Coronary artery (tissue), 2 donors: Measurements from ENCODE around the gene CXorf58.
A peak's percentile ranks its signal among the peaks of the same experiment; 100 is the strongest.
"Not testable (repeated sequence)": the region's sequence is repeated elsewhere in the genome, so short reads cannot be mapped to it uniquely, and the experiment has no call there.

Source experiments
- DNase-seq: peaks from one replicate; pipeline ENCODE4 v3.0.0-alpha.2; 2017; ENCODE audit warnings: low spot score
- H3K27ac ChIP-seq, 2 donors: fragments of 200-600 bp; sonication (generic); one replicate each; pipeline ENCODE4 v1.5.1; 2016 to 2019
- H3K4me3 ChIP-seq: fragments of 200-600 bp; sonication (generic); 2 replicates; pipeline ENCODE4 v1.5.1; 2016; ENCODE audit warnings: mild to moderate bottlenecking, moderate library complexity
- CTCF ChIP-seq: fragments of 200-600 bp; sonication (generic); IDR thresholded peaks from one replicate; pipeline ENCODE4 v1.5.1; 2019; ENCODE audit warnings: antibody characterized with exemption

The CXorf58 gene

GRCh38 chrX:23907498-23908218 lies at the start of gene CXorf58, which contains the start of gene APOO:
CXorf58 (plus strand) TSS chrX:23908006; CDS start chrX:23910303, 2,297 bp downstream.
APOO (minus strand) TSS chrX:23907938; CDS start chrX:23907702, 236 bp downstream.
- Histone ChIP-seq H3K27ac (peak within 1 kb of the TSS; percentile 66 to 90), H3K4me3 (peak within 1 kb of the TSS; percentile 73)
- peak; percentile 50 for TF ChIP-seq CTCF
- DNase-seq, result peak; percentile 91

- not testable (repeated sequence) for H3K27ac ChIP-seq, DNase-seq, H3K4me3 ChIP-seq
These were observed 48.6 kb upstream of the CXorf58 start for GRCh38 chrX:23859238-23859637.

- Histone ChIP-seq H3K4me3 (no peak overlapping the region), H3K27ac (no peak overlapping the region)
- no peak for DNase-seq
- no peak for TF ChIP-seq CTCF
These were observed 46.5 kb upstream of the CXorf58 start for GRCh38 chrX:23861215-23861896.

GRCh38 chrX:23861952-23862351 lies 45.9 kb upstream of the CXorf58 start:
- DNase-seq, H3K4me3 ChIP-seq, H3K27ac ChIP-seq: not testable (repeated sequence)

- TF ChIP-seq CTCF, result no peak
- H3K4me3 ChIP-seq, result no peak overlapping the region
- H3K27ac ChIP-seq, result no peak overlapping the region
- DNase-seq, result no peak
These were observed 43.0 kb upstream of the CXorf58 start for GRCh38 chrX:23864742-23865326.

- Histone ChIP-seq H3K4me3 (no peak overlapping the region), H3K27ac (no peak overlapping the region)
- DNase-seq, result no peak
- TF ChIP-seq CTCF, result no peak
These were observed 37.8 kb upstream of the CXorf58 start for GRCh38 chrX:23870041-23870440.

- Histone ChIP-seq H3K27ac (no peak overlapping the region), H3K4me3 (no peak overlapping the region)
- no peak for TF ChIP-seq CTCF
- no peak for DNase-seq
These were observed 35.8 kb upstream of the CXorf58 start for GRCh38 chrX:23871905-23872546.
